HEK293 (cell line): ENCODE data around the gene TRIM65.

ENCODE experiments used
- SALL2 ChIP-seq: fragments of 450-650 bp; formaldehyde crosslinking; IDR thresholded peaks from 2 replicates; pipeline ENCODE4 v1.5.0; 2017; ENCODE audit warnings: missing biosample characterization, mild to moderate bottlenecking, missing genetic modification characterization, borderline replicate concordance
- TCF7L2 ChIP-seq: IDR thresholded peaks from 2 replicates; pipeline ENCODE4 v1.6.1; 2011; ENCODE audit warnings: low read depth, mild to moderate bottlenecking, inconsistent platforms, low read length, moderate library complexity, borderline replicate concordance
- ZNF133 ChIP-seq: fragments of 450-650 bp; formaldehyde crosslinking; IDR thresholded peaks from 2 replicates; pipeline ENCODE4 v1.5.1; 2016; ENCODE audit warnings: missing biosample characterization, missing genetic modification characterization
- ZNF19 ChIP-seq: fragments of 450-650 bp; formaldehyde crosslinking; IDR thresholded peaks from 2 replicates; pipeline ENCODE4; 2016; ENCODE audit warnings: missing biosample characterization, missing genetic modification characterization, low read depth
- ZNF221 ChIP-seq: fragments of 450-650 bp; formaldehyde crosslinking; IDR thresholded peaks from 2 replicates; pipeline ENCODE4 v1.5.1; 2017; ENCODE audit warnings: missing biosample characterization, missing genetic modification characterization, borderline replicate concordance
- ZNF341 ChIP-seq: fragments of 450-650 bp; formaldehyde crosslinking; IDR thresholded peaks from 2 replicates; pipeline ENCODE4; 2016; ENCODE audit warnings: low read depth, missing biosample characterization, missing genetic modification characterization
- ZNF530 ChIP-seq: fragments of 450-650 bp; formaldehyde crosslinking; IDR thresholded peaks from 2 replicates; pipeline ENCODE4 v1.5.1; 2016; ENCODE audit warnings: low read depth, missing biosample characterization, missing genetic modification characterization
- TF ChIP-seq, protein P1 (sequence below): fragments of 450-650 bp; formaldehyde crosslinking; IDR thresholded peaks from 2 replicates; pipeline ENCODE4 v1.5.1; 2016; ENCODE audit warnings: missing biosample characterization, missing genetic modification characterization
- TF ChIP-seq, protein P2 (sequence below): fragments of 450-650 bp; formaldehyde crosslinking; IDR thresholded peaks from 2 replicates; pipeline ENCODE4 v1.5.1; 2016; ENCODE audit warnings: missing biosample characterization, missing genetic modification characterization

DNA sequence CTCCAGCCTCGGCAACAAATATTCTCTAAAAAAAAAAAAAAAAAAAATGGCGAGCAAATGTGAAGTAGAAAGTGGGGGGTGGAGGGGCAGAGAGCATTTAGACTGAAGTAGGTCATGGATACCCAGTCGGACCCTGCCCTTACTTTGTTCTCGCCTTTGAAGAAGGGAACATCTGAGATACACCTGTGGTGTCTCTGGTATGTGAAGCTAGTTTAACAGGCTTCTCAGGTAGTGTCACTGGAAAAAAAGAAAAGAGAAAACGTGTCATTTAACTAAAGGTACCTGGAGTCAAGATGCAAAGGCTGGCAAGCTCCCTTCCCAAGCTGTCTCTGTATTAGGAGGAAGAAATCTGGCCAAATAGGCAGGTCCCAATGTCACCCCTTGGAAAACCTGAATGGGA, 36.1 kb upstream of the TRIM65 start:
- TF ChIP-seq ZNF19 (tag by site-specific recombination) (no peak), TCF7L2 (no peak), SALL2 (tag by site-specific recombination) (no peak), ZNF133 (no peak), ZNF341 (tag by site-specific recombination) (no peak), ZNF221 (tag by site-specific recombination) (no peak), ZNF530 (tag by site-specific recombination) (no peak)
- TF ChIP-seq, protein P1, sequence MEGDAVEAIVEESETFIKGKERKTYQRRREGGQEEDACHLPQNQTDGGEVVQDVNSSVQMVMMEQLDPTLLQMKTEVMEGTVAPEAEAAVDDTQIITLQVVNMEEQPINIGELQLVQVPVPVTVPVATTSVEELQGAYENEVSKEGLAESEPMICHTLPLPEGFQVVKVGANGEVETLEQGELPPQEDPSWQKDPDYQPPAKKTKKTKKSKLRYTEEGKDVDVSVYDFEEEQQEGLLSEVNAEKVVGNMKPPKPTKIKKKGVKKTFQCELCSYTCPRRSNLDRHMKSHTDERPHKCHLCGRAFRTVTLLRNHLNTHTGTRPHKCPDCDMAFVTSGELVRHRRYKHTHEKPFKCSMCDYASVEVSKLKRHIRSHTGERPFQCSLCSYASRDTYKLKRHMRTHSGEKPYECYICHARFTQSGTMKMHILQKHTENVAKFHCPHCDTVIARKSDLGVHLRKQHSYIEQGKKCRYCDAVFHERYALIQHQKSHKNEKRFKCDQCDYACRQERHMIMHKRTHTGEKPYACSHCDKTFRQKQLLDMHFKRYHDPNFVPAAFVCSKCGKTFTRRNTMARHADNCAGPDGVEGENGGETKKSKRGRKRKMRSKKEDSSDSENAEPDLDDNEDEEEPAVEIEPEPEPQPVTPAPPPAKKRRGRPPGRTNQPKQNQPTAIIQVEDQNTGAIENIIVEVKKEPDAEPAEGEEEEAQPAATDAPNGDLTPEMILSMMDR, result no peak
- TF ChIP-seq, protein P2, sequence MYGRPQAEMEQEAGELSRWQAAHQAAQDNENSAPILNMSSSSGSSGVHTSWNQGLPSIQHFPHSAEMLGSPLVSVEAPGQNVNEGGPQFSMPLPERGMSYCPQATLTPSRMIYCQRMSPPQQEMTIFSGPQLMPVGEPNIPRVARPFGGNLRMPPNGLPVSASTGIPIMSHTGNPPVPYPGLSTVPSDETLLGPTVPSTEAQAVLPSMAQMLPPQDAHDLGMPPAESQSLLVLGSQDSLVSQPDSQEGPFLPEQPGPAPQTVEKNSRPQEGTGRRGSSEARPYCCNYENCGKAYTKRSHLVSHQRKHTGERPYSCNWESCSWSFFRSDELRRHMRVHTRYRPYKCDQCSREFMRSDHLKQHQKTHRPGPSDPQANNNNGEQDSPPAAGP, result no peak
